Cerebellar cortex (tissue), 1 donor: ENCODE data around the gene ZNF562.
"Not testable (repeated sequence)": the region's sequence is repeated elsewhere in the genome, so short reads cannot be mapped to it uniquely, and the experiment has no call there.

ENCODE experiments used
- DNase-seq: peaks from one replicate; pipeline ENCODE4 v3.0.0-alpha.2; 2015; ENCODE audit warnings: low spot score

The ZNF562 gene

GRCh38 chr19:9674663-9675357, at the start of gene ZNF562:
Gene ZNF562, minus strand, starts transcription at chr19:9675100. Its CDS starts 14,356 bp downstream, at chr19:9660744.
- DNase-seq, result peak; percentile 92

- no peak for DNase-seq
Measured at GRCh38 chr19:9724157-9724556, 49.3 kb upstream of the ZNF562 start.

- DNase-seq, result no peak
Measured at GRCh38 chr19:9721861-9722260, 47.0 kb upstream of the ZNF562 start.

- DNase-seq, result no peak
Measured at GRCh38 chr19:9720541-9720940, 45.6 kb upstream of the ZNF562 start.

- no peak for DNase-seq
Measured at GRCh38 chr19:9711815-9712214, 36.9 kb upstream of the ZNF562 start.

GRCh38 chr19:9709305-9709704, 34.4 kb upstream of the ZNF562 start:
- DNase-seq, result no peak

GRCh38 chr19:9705836-9706235, 30.9 kb upstream of the ZNF562 start:
- DNase-seq, result no peak

- DNase-seq, result no peak
Measured at GRCh38 chr19:9702186-9702585, 27.3 kb upstream of the ZNF562 start.

- DNase-seq, result no peak
Measured at GRCh38 chr19:9700229-9700981, 25.5 kb upstream of the ZNF562 start.

GRCh38 chr19:9690301-9690700, 15.4 kb upstream of the ZNF562 start:
- not testable (repeated sequence) for DNase-seq

- not testable (repeated sequence) for DNase-seq
Measured at GRCh38 chr19:9679996-9680395, 5.1 kb upstream of the ZNF562 start.

GRCh38 chr19:9675358-9675901, 530 bp upstream of the ZNF562 start:
- not testable (repeated sequence) for DNase-seq

GRCh38 chr19:9673912-9674662, 813 bp downstream of the ZNF562 start:
- no peak for DNase-seq

GRCh38 chr19:9672893-9673292, 2.0 kb downstream of the ZNF562 start:
- no peak for DNase-seq

GRCh38 chr19:9671655-9672054, 3.2 kb downstream of the ZNF562 start:
- no peak for DNase-seq

GRCh38 chr19:9668544-9668943, 6.4 kb downstream of the ZNF562 start:
- DNase-seq, result no peak

- no peak for DNase-seq
Measured at GRCh38 chr19:9667898-9668297, 7.0 kb downstream of the ZNF562 start.

GRCh38 chr19:9658769-9659168, 16.1 kb downstream of the ZNF562 start:
- no peak for DNase-seq

GRCh38 chr19:9653066-9653555, 21.8 kb downstream of the ZNF562 start:
- not testable (repeated sequence) for DNase-seq

- not testable (repeated sequence) for DNase-seq
Measured at GRCh38 chr19:9651464-9651863, 23.4 kb downstream of the ZNF562 start.

GRCh38 chr19:9650345-9650744, 24.6 kb downstream of the ZNF562 start:
- no peak for DNase-seq

- peak; percentile 12 for DNase-seq
Measured at GRCh38 chr19:9645472-9645871, 29.4 kb downstream of the ZNF562 start.
